Retinal pigment epithelial cell (primary cell): Measurements from ENCODE around the gene SPRTN.
"Not testable (repeated sequence)": the region's sequence is repeated elsewhere in the genome, so short reads cannot be mapped to it uniquely, and the experiment has no call there.

Experiments used
- DNase-seq: peaks from one replicate; pipeline ENCODE4 v3.0.0-alpha.2; 2010; ENCODE audit warnings: low read depth
- H3K4me3 ChIP-seq: 2 replicates; pipeline ENCODE4 v1.5.1; 2011; ENCODE audit warnings: mild to moderate bottlenecking, low read length, control low read depth, moderate library complexity
- CTCF ChIP-seq: conservative IDR thresholded peaks from 2 replicates; pipeline ENCODE4 v1.5.1; 2011; ENCODE audit warnings: low read depth, low read length, control low read depth, inconsistent platforms

SPRTN gene

GRCh38 chr1:231335663-231336602 lies 2.2 kb upstream of the SPRTN start:
- TF ChIP-seq CTCF = no peak
- no peak for DNase-seq
- H3K4me3 ChIP-seq = peak overlapping the region; percentile 98

- peak overlapping the region; percentile 98 for H3K4me3 ChIP-seq
- TF ChIP-seq CTCF = no peak
- no peak for DNase-seq
Observed at GRCh38 chr1:231337043-231337471, 1.0 kb upstream of the SPRTN start.

GRCh38 chr1:231337472-231338269 lies 422 bp upstream of the SPRTN start, which contains the start of gene EXOC8:
Gene EXOC8, minus strand, starts transcription at chr1:231337852. Its CDS starts 107 bp downstream, at chr1:231337745.
- TF ChIP-seq CTCF = no peak
- peak within 1 kb of the TSS; percentile 98 for H3K4me3 ChIP-seq
- peak; percentile 83 for DNase-seq

- no peak overlapping the region for H3K4me3 ChIP-seq
- DNase-seq = no peak
- TF ChIP-seq CTCF = no peak
Observed at GRCh38 chr1:231340328-231341013, 2.4 kb downstream of the SPRTN start.

GRCh38 chr1:231347961-231348360 lies 9.9 kb downstream of the SPRTN start:
- no peak for DNase-seq
- no peak for TF ChIP-seq CTCF
- H3K4me3 ChIP-seq = no peak overlapping the region

- H3K4me3 ChIP-seq = no peak overlapping the region
- TF ChIP-seq CTCF = no peak
- no peak for DNase-seq
Observed at GRCh38 chr1:231348442-231348841, 10.3 kb downstream of the SPRTN start.

GRCh38 chr1:231348856-231349255 lies 10.8 kb downstream of the SPRTN start:
- not testable (repeated sequence) for H3K4me3 ChIP-seq, DNase-seq
